GM12872 (cell line): ENCODE results near the gene SLC6A9.

ENCODE experiments used
- CTCF ChIP-seq: IDR thresholded peaks from 3 replicates; pipeline ENCODE4 v1.5.1; 2011; ENCODE audit warnings: low read depth, mild to moderate bottlenecking, low read length, moderate library complexity; ENCODE audit not compliant: insufficient read depth

The SLC6A9 gene

DNA sequence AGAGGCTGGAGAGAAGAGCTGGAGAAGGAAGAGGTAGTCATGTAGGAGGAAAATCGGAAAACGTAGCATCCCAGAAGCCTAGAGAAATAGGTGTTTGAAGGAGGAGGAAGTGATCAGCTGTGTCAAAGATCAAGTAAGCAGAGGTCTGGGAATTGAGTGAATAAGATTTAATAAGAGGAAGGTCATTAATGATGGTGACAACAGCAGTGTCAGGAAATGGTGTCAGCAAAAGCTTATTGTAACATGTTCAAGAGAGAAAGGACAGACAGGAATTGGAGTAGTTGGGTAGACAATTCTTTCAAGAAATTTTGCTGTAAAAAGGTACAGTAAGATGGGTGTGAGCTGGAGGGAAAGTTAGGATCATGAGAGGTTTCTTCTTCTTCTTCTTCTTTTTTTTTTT lies 41.6 kb upstream of the SLC6A9 start:
- TF ChIP-seq CTCF = no peak

GRCh38 chr1:44072204-44072603 lies 40.9 kb upstream of the SLC6A9 start:
- no peak for TF ChIP-seq CTCF

- no peak for TF ChIP-seq CTCF
Measured at GRCh38 chr1:44071461-44071860, 40.2 kb upstream of the SLC6A9 start.

GRCh38 chr1:44068442-44068921 lies 37.2 kb upstream of the SLC6A9 start:
- TF ChIP-seq CTCF = no peak

GRCh38 chr1:44067266-44068250 lies 36.3 kb upstream of the SLC6A9 start:
- no peak for TF ChIP-seq CTCF

DNA sequence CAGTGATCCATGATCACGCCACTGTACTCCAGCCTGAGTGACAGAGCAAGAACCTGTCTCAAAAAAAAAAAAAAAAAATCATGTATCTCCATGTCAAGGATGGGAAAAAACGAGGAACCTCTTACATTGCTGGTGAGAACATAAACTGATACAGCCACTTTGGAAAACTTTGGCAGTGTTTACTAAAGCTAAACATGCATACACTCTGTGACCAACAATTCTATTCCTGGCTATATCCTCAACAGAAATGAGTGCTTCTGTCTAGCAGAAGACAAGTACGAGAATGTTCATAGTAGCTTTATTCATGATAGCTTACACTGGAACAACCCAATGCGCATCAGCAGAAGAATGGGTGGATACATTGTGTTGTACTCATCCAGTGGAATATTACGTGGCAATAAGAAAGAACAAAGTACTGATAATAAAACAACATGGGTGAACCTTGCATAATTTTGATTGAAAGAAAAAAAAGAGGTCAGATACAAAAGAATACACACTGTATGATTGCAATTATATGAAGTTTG lies 31.5 kb upstream of the SLC6A9 start:
- no peak for TF ChIP-seq CTCF

GRCh38 chr1:44061857-44062256 lies 30.6 kb upstream of the SLC6A9 start:
- TF ChIP-seq CTCF = no peak
